Measurements from ENCODE around the gene OR2A25.

Gene OR2A25

DNA sequence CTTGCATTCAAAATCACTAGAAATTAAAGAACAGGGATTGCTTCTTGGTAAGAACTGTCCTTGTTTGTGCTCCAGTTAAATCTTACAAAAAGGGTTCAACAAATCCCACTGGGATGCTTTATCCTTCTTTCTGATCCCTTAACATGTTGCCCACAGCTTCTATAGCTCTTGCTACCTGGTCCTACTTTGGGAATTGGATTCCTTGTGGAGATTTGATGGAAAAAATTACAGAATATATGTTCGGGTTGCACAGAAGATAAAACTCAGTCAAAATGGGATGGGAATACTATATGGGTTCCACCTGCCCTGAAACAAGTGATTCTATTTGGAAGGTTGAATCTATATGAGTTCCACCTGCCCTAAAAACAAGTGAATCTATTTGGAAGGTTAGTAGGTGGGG lies at the start of gene OR2A25:
TSS of gene OR2A25 (plus strand) at position 301 of the 400 bp plus-strand sequence. CDS start 4,409 bp downstream, outside the sequence.
- no peaks in the 10 kb centered on the region for H3K9me3 Mint-ChIP-seq
- H3K27me3 Mint-ChIP-seq, result peaks cover 11% of the 10 kb centered on the region
- no peak within 1 kb of the TSS for H3K27ac Mint-ChIP-seq
- H3K4me3 Mint-ChIP-seq, result no peak within 1 kb of the TSS
- DNase-seq (no peak), ATAC-seq (no peak)
- no peaks in the 10 kb centered on the region for H3K4me1 Mint-ChIP-seq

- H3K27me3 Mint-ChIP-seq, result no peaks in the 10 kb centered on the region
- DNase-seq (no peak), ATAC-seq (no peak)
- no peak overlapping the region for H3K4me3 Mint-ChIP-seq
- no peaks in the 10 kb centered on the region for H3K9me3 Mint-ChIP-seq
- no peak overlapping the region for H3K27ac Mint-ChIP-seq
- H3K4me1 Mint-ChIP-seq, result no peaks in the 10 kb centered on the region
Measured at GRCh38 chr7:144020340-144020739, 49.3 kb upstream of the OR2A25 start.

- ATAC-seq (no peak), DNase-seq (no peak)
- no peaks in the 10 kb centered on the region for H3K27me3 Mint-ChIP-seq
- H3K27ac Mint-ChIP-seq, result no peak overlapping the region
- no peaks in the 10 kb centered on the region for H3K9me3 Mint-ChIP-seq
- H3K4me1 Mint-ChIP-seq, result peaks cover under 1% of the 10 kb centered on the region
- no peak overlapping the region for H3K4me3 Mint-ChIP-seq
Measured at GRCh38 chr7:144022169-144022568, 47.4 kb upstream of the OR2A25 start.

- Mint-ChIP-seq H3K9me3 (no peaks in the 10 kb centered on the region), H3K27me3 (no peaks in the 10 kb centered on the region), H3K4me1 (peaks cover 9% of the 10 kb centered on the region), H3K4me3 (no peak overlapping the region), H3K27ac (no peak overlapping the region)
- no peak for DNase-seq
- ATAC-seq, result no peak
Measured at GRCh38 chr7:144023171-144023827, 46.3 kb upstream of the OR2A25 start.

GRCh38 chr7:144024213-144024612 lies 45.4 kb upstream of the OR2A25 start:
- H3K9me3 Mint-ChIP-seq, result no peaks in the 10 kb centered on the region
- H3K4me3 Mint-ChIP-seq, result no peak overlapping the region
- ATAC-seq (peak; percentile 32), DNase-seq (no peak)
- no peak overlapping the region for H3K27ac Mint-ChIP-seq
- H3K4me1 Mint-ChIP-seq, result peaks cover 9% of the 10 kb centered on the region
- H3K27me3 Mint-ChIP-seq, result no peaks in the 10 kb centered on the region

DNA sequence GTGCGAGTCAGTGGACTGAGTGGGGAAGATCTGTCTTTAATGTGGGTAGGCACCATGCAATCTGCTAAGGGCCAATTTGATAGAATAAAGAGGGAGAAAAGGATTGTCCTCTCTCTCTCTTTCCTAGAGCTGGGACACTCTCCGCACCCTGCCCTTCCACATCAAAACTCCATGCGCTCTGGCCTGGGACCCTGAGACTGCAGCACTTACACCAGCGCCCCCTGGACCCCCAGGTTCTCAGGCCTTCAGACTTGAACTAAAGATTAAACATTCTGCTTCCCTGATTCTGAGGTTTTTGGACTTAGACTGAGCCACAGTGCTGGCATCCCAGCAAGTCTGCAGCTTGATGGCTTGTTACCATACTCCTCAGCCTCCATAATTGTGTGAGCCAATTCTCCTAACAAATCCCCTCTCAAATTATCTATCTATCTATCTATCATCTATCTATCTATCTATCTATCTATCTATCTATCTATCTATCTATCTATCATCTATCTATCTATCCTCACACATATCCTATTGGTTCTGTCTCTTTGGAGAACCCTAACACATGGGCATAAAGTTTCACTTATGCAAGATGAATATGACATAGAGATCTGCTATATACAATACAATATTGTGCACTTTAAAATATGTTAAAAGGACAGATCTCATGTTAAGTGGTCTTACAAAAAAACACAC lies 43.3 kb upstream of the OR2A25 start:
- DNase-seq (no peak), ATAC-seq (no peak)
- H3K4me1 Mint-ChIP-seq, result peaks cover 9% of the 10 kb centered on the region
- H3K9me3 Mint-ChIP-seq, result no peaks in the 10 kb centered on the region
- no peak overlapping the region for H3K4me3 Mint-ChIP-seq
- H3K27me3 Mint-ChIP-seq, result peaks cover 9% of the 10 kb centered on the region
- H3K27ac Mint-ChIP-seq, result no peak overlapping the region

- no peak for ATAC-seq
- Mint-ChIP-seq H3K27me3 (peaks cover 13% of the 10 kb centered on the region), H3K9me3 (no peaks in the 10 kb centered on the region), H3K4me1 (peaks cover 9% of the 10 kb centered on the region), H3K27ac (no peak overlapping the region), H3K4me3 (no peak overlapping the region)
- DNase-seq, result no peak
Measured at GRCh38 chr7:144027070-144027469, 42.5 kb upstream of the OR2A25 start.

DNA sequence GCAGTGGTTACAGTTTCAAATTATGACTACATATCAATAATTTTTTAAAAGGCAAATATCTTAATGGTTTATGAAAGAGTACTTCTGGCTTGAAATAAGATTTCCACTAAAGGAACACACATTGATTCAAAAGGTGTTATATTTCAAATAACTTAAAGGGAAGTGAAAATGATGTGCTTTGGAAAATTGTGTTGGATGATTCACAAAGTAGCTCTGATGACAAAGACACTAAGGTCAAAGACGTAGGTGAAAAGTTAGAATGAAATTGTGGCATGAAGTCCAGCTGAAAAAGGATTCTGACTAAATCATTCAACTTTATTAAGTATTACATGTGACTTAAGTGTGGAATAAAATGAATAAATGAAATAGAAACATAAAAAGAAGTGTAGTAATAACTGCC lies 41.6 kb upstream of the OR2A25 start:
- ATAC-seq (peak; percentile 58), DNase-seq (no peak)
- H3K4me3 Mint-ChIP-seq, result no peak overlapping the region
- no peak overlapping the region for H3K27ac Mint-ChIP-seq
- peaks cover 9% of the 10 kb centered on the region for H3K4me1 Mint-ChIP-seq
- no peaks in the 10 kb centered on the region for H3K9me3 Mint-ChIP-seq
- peaks cover 17% of the 10 kb centered on the region for H3K27me3 Mint-ChIP-seq

DNA sequence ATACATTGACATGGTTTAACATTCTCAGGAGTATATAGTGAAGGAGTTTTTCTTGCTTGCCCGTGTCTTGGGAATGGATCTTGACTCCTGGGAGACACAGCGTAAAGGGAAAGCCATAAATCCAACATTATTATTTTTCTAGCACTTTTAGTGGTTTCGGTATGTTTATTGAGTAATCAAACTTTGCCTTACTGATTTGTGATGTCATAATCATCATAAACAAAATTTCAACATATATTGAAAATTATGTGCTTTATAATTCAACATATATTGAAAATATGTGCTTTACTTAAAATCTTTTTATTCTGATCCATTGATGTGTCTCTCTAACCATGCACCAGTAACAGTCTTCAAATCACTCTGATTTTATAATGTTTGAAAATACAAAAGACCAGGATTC lies 41.1 kb upstream of the OR2A25 start:
- H3K4me1 Mint-ChIP-seq, result peaks cover 9% of the 10 kb centered on the region
- no peak overlapping the region for H3K27ac Mint-ChIP-seq
- no peak for DNase-seq
- no peak overlapping the region for H3K4me3 Mint-ChIP-seq
- peaks cover 19% of the 10 kb centered on the region for H3K27me3 Mint-ChIP-seq
- H3K9me3 Mint-ChIP-seq, result no peaks in the 10 kb centered on the region
- no peak for ATAC-seq

GRCh38 chr7:144032516-144032915 lies 37.1 kb upstream of the OR2A25 start:
- ATAC-seq (no peak), DNase-seq (no peak)
- Mint-ChIP-seq H3K27me3 (peaks cover 34% of the 10 kb centered on the region), H3K9me3 (no peaks in the 10 kb centered on the region), H3K4me1 (peaks cover 5% of the 10 kb centered on the region), H3K27ac (no peak overlapping the region), H3K4me3 (no peak overlapping the region)

DNA sequence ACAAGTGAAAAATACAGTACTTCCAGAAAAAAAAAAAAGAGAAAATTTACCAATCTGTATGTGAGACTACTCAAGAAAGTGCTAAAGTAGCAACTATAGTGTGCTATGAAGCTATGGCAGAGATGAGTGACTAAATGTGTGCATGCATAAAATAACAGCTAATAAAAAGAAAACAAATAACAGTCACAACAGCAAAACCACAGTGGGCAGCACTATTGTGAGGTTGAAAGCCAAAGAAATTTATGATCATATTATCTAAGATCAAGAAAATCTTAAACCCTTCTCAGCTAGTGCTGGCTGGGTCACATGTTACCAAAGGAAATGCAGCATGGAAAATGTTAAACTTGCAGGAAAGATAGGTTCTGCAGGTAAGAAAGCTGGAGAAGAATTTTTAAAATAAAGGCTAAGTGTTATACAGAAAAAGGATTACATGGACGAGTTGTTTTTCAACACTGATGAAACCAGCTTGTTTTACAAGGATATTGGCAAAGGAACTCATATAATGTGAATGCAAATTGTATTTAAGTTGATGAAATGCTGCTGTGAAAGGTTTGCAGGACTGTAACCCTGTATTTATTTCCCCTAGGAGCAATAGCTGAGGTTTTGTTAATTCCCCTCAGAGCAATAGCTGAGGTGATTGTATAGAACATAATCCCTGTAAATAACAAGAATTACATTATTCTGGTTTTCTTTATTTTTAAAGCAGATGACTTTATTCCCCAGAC lies 36.5 kb upstream of the OR2A25 start:
- Mint-ChIP-seq H3K27ac (no peak overlapping the region), H3K27me3 (peaks cover 34% of the 10 kb centered on the region), H3K9me3 (no peaks in the 10 kb centered on the region), H3K4me3 (no peak overlapping the region), H3K4me1 (no peaks in the 10 kb centered on the region)
- no peak for ATAC-seq
- no peak for DNase-seq

- Mint-ChIP-seq H3K4me1 (no peaks in the 10 kb centered on the region), H3K27me3 (peaks cover 34% of the 10 kb centered on the region), H3K9me3 (no peaks in the 10 kb centered on the region), H3K4me3 (no peak overlapping the region), H3K27ac (no peak overlapping the region)
- DNase-seq, result no peak
- ATAC-seq, result no peak
Measured at GRCh38 chr7:144035385-144035784, 34.2 kb upstream of the OR2A25 start.

GRCh38 chr7:144036302-144036885 lies 33.2 kb upstream of the OR2A25 start:
- ATAC-seq, result no peak
- H3K9me3 Mint-ChIP-seq, result no peaks in the 10 kb centered on the region

GRCh38 chr7:144037414-144038035 lies 32.1 kb upstream of the OR2A25 start:
- Mint-ChIP-seq H3K4me3 (no peak overlapping the region), H3K27ac (no peak overlapping the region), H3K27me3 (peaks cover 21% of the 10 kb centered on the region), H3K9me3 (no peaks in the 10 kb centered on the region), H3K4me1 (no peaks in the 10 kb centered on the region)
- ATAC-seq (no peak), DNase-seq (no peak)

More at GRCh38 chr7:144036302-144036885, 33.2 kb upstream of the OR2A25 start:
- Mint-ChIP-seq H3K27ac (peak overlapping the region in 1 of 2 donors; percentile 29), H3K27me3 (peaks cover 24% of the 10 kb centered on the region), H3K4me1 (no peaks in the 10 kb centered on the region), H3K4me3 (no peak overlapping the region)
- no peak for DNase-seq

- no peak for ATAC-seq
- H3K4me1 Mint-ChIP-seq, result no peaks in the 10 kb centered on the region
- H3K27ac Mint-ChIP-seq, result no peak overlapping the region
- no peak for DNase-seq
- H3K9me3 Mint-ChIP-seq, result no peaks in the 10 kb centered on the region
- H3K4me3 Mint-ChIP-seq, result no peak overlapping the region
- peaks cover 11% of the 10 kb centered on the region for H3K27me3 Mint-ChIP-seq
Measured at GRCh38 chr7:144038887-144039286, 30.7 kb upstream of the OR2A25 start.

All from stimulated activated naive CD8-positive, alpha-beta T cell treated with anti-CD3 and anti-CD28 coated beads, Interleukin-15, amount 100 ng/mL, for 72 hours (primary cell).